ENCODE data around the gene TBC1D5. TPM values are rescaled to one million over a fixed set of nuclear protein-coding genes. Genes with fewer than 3 reads are reported as not detected.

Gene TBC1D5
- total RNA-seq, 4 donors from 2014 or later, result 29.2 to 114 (median 53.4) TPM

DNA sequence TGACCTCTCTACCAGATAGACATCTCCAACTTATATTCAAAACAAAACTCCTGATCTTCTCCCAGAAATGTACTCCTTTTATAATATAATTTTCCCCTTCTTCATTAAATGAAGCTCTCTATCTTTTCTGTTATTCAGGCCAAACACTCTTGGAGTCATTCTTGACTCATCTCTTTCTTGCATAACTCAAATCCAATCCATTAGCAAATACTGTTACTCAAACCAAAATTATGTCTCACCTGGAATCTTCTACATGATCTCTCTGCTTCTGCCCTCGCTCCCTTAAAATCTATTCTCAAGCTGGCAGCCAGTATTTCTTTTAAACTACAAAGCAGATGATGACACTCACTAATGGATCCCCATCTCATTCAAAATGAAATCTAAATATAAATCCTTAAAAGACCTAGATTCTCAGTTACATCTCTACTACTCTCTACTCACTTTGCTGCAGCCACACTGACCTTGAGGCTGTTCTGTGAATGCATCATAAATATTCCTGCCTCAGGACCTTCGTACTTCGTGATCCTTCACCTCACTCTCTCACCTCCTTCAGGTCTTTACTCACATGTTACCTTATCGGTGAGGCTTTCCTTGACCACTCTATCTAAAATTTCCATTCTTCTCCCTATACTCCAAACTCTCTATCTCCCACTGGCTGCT lies 160.9 kb downstream of the TBC1D5 start:
- Histone ChIP-seq H3K9me3 (no peaks in the 10 kb centered on the region), H3K27me3 (no peaks in the 10 kb centered on the region), H3K4me1 (no peaks in the 10 kb centered on the region), H3K4me3 (no peak overlapping the region), H3K36me3 (no peaks in the 10 kb centered on the region), H3K27ac (no peak overlapping the region)
- TF ChIP-seq POLR2A (IDR thresholded peaks at IDR 0.05), result no peak
- TF ChIP-seq, protein P1, sequence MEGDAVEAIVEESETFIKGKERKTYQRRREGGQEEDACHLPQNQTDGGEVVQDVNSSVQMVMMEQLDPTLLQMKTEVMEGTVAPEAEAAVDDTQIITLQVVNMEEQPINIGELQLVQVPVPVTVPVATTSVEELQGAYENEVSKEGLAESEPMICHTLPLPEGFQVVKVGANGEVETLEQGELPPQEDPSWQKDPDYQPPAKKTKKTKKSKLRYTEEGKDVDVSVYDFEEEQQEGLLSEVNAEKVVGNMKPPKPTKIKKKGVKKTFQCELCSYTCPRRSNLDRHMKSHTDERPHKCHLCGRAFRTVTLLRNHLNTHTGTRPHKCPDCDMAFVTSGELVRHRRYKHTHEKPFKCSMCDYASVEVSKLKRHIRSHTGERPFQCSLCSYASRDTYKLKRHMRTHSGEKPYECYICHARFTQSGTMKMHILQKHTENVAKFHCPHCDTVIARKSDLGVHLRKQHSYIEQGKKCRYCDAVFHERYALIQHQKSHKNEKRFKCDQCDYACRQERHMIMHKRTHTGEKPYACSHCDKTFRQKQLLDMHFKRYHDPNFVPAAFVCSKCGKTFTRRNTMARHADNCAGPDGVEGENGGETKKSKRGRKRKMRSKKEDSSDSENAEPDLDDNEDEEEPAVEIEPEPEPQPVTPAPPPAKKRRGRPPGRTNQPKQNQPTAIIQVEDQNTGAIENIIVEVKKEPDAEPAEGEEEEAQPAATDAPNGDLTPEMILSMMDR (IDR thresholded peaks at IDR 0.05), result no peak
- no peak for DNase-seq

DNA sequence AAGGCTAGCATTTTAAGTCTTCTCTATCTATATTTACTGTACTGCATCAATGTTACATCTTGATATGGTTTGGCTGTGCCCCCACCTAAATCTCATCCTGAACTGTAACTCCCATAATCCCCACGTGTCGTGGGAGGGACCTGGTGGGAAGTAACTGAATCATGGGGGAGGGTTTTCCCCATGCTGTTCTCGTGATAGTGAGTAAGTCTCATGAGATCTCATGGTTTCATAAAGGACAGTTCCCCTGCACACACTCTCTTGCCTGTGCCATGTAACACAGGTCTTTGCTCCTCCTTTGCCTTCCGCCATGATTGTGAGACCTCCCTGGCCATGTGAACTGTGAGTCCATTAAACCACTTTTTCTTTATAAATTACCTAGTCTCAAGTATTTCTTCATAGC lies 161.5 kb downstream of the TBC1D5 start:
- no peak for TF ChIP-seq POLR2A (IDR thresholded peaks at IDR 0.05)
- TF ChIP-seq, protein P1 (IDR thresholded peaks at IDR 0.05), result no peak
- H3K27me3 ChIP-seq, result no peaks in the 10 kb centered on the region
- no peaks in the 10 kb centered on the region for H3K9me3 ChIP-seq

DNA sequence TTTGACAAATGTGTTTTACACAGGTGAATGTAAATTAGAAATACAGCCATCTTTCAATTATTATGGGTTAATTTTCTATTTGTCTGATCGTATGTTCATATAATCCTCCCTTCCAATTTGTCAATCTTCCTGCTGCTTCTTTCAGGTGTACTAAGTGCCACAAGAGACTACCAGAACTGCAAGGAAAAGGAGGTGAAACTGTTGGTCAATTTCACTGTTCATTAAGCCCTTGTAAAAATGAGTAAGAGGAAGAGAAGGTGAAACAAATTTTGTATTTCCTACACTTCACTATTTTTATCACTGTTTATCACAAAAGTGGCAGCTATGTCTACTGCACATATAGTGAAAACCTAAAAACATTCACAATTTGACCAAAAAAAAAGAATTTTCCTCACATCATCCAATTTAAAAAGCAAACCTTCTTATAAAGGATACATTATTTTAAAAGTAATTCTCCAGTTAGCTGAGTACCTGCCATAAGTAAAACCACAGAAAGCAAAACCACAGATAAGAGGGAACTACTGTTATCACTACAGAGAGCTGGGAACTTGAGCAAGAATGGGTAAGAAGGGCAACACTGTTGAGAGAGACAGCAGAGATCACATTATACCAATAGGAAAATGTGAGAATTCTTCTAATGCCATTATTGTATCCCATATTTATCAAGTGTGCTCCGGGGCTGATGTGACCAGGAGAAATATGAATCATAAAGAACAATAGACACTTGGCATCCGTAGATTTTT lies 163.0 kb downstream of the TBC1D5 start:
- DNase-seq, result no peak
- TF ChIP-seq, protein P1 (IDR thresholded peaks at IDR 0.05), result no peak
- TF ChIP-seq POLR2A (IDR thresholded peaks at IDR 0.05), result no peak

More for the DNA sequence above, 161.5 kb downstream of the TBC1D5 start:
- Histone ChIP-seq H3K27ac (no peak overlapping the region), H3K4me1 (no peaks in the 10 kb centered on the region), H3K4me3 (no peak overlapping the region), H3K36me3 (no peaks in the 10 kb centered on the region)
- no peak for DNase-seq

DNA sequence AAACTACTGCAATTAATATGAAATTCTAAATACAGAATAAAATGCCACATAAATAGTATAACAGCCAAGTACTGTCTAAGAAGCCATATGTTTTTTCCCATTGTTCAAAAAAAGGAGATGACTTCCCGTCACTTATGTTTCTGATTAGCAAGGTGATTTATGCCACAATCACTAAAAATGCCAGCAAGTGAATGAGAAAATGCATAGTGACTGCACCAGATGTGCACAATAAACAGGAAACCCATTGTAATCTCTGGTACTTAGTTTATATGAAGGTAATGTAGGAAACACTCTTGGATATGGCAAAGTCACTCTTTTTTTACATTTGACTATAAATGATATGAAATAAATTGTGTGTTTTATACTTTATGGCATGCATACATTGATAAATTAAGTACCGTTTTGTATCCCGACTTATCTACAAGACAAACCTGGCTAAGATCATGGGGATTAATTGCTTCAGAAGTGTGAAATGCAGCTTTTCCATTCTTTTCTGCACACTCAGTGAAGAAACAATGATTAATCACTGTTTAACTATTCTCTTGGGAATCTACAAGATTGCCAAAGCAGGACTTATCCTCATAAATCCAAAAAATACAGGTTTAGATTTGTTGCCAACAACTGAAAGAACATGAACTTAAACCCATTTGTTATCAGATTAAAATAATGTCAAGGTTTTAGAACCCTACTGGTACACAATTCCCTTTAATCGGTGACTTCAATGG lies 164.5 kb downstream of the TBC1D5 start:
- Histone ChIP-seq H3K9me3 (no peaks in the 10 kb centered on the region), H3K36me3 (no peaks in the 10 kb centered on the region), H3K27ac (no peak overlapping the region), H3K4me3 (no peak overlapping the region), H3K4me1 (no peaks in the 10 kb centered on the region), H3K27me3 (no peaks in the 10 kb centered on the region)
- no peak for DNase-seq
- TF ChIP-seq, protein P1 (IDR thresholded peaks at IDR 0.05), result no peak
- no peak for TF ChIP-seq POLR2A (IDR thresholded peaks at IDR 0.05)

More for the DNA sequence above, 163.0 kb downstream of the TBC1D5 start:
- Histone ChIP-seq H3K36me3 (no peaks in the 10 kb centered on the region), H3K4me1 (no peaks in the 10 kb centered on the region), H3K27me3 (no peaks in the 10 kb centered on the region), H3K9me3 (no peaks in the 10 kb centered on the region), H3K4me3 (no peak overlapping the region), H3K27ac (no peak overlapping the region)

- Histone ChIP-seq H3K27ac (no peak overlapping the region), H3K4me3 (no peak overlapping the region), H3K36me3 (no peaks in the 10 kb centered on the region), H3K4me1 (no peaks in the 10 kb centered on the region), H3K9me3 (no peaks in the 10 kb centered on the region), H3K27me3 (no peaks in the 10 kb centered on the region)
- no peak for DNase-seq
- TF ChIP-seq, protein P1 (IDR thresholded peaks at IDR 0.05), result no peak
- TF ChIP-seq POLR2A (IDR thresholded peaks at IDR 0.05), result no peak
Observed at GRCh38 chr3:17573396-17573795, 169.0 kb downstream of the TBC1D5 start.
